Stimulated activated CD8-positive, alpha-beta memory T cell treated with anti-CD3 and anti-CD28 coated beads, Interleukin-7, amount 100 ng/mL, for 48 hours (primary cell): ENCODE data around the gene CYBRD1.

Experiments
- DNase-seq, 2 donors: peaks; one replicate each; pipeline ENCODE4 v3.0.0-alpha.2; 2020; ENCODE audit warnings: low read depth in 1 of 2; ENCODE audit errors: extremely low read depth in 1 of 2

The CYBRD1 gene

GRCh38 chr2:171595456-171595855 is 73.2 kb downstream of the CYBRD1 start:
- no peak for DNase-seq

GRCh38 chr2:171595896-171596295 is 73.6 kb downstream of the CYBRD1 start:
- no peak for DNase-seq

GRCh38 chr2:171598713-171599319 is 76.5 kb downstream of the CYBRD1 start:
- DNase-seq = peak in 1 of 2 donors; percentile 36

GRCh38 chr2:171600126-171600525 is 77.9 kb downstream of the CYBRD1 start:
- no peak for DNase-seq

- no peak for DNase-seq
Observed at GRCh38 chr2:171602352-171602751, 80.1 kb downstream of the CYBRD1 start.
